ENCODE measurements around the gene FLNB. TPM values are rescaled to one million over a fixed set of nuclear protein-coding genes. Genes with fewer than 3 reads are reported as not detected.

The FLNB gene
- polyA plus RNA-seq, 4 donors = 172 to 239 (median 185) TPM

DNA sequence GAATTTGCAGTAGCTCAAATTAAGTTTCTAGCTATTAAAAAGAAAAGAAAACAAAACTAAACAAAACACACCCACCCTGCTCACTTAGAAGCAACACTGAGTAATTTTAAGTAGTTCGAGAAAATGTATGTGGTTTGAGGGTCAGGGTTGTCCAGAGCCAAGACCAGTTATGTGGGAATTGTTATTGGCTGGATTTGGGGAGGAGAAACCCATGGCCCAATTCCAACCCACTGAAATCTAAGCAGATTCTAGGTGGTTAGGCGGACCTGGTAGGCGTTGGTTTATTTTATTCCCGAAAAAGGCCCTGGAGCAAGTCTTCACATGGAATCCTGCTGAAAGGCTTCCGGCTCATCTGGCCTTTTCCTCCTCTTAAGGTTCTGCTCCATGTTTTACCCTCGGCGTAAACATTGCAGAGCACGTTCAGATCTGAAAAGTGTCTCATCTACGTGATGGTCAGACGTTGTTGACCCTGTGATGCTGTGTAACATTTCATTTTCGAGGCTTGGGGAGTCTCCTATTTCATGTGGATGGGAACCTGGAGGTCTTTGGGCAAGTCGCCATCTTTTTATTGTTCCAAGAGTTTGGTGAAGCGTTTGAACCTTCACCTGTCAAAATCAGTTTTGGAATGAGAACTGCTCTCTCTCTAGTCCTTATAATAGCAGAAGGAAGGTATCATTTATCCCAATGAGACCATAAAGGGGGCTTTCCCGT lies 64.0 kb downstream of the FLNB start:
- no peak for DNase-seq (ENCODE audit: low read depth in 4 of 4, low spot score in 3 of 4)

DNA sequence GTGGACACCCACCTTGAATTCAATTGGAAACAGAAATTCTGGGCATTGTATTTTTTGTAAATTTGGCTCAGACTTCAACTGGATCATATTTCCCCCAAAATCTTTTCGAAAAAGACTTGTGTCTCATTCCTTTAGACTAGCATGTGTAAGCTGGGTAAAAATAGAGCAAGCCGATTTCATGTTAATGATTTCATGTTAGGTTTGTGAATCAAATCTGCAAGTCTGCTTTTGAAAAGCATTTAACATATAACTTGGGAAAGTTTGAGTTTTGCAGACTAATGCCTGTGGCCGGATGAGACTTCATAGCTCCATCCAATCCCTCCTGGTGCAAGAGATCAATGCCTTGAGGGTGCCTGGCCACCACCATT lies 64.5 kb downstream of the FLNB start:
- DNase-seq (ENCODE audit: low read depth in 4 of 4, low spot score in 3 of 4) = no peak

DNA sequence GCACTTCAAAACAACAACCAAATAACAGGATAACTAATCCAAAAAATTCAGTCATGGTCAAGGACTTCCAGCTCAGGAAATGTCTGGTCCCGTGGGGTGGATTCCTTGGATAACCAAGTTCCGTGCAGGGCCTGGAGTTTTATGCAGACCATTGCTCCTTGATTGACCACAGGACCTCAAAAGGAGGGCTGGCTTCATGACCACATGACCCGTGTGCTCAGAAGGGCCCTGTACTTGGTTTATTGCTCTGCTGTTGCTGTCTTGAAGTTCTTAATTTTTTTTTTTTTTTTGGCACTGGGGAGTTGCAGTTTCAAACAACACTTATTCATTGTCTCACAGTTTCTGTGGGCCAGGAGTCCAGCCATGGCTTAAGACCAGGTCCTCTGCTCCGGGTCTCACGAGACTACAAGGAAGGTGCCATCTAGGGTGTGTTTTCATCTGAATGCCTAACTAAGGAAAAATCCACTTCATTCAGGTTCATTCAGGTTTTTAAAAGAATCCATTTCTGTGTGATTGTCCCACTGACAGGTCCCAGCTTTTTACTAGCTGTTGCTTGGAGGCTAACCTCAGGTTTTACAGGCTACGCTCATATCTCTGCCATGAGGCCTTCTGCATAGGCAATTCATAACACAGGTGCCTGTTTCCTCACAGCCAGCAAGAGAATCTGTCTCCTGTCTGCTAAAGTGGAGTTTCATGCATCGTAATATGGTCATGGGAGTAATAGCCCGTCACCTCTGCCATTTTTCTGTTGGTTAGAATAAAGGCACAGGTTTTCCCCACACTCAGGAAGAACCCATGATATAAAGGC lies 65.3 kb downstream of the FLNB start:
- DNase-seq (ENCODE audit: low read depth in 4 of 4, low spot score in 3 of 4) = no peak

DNA sequence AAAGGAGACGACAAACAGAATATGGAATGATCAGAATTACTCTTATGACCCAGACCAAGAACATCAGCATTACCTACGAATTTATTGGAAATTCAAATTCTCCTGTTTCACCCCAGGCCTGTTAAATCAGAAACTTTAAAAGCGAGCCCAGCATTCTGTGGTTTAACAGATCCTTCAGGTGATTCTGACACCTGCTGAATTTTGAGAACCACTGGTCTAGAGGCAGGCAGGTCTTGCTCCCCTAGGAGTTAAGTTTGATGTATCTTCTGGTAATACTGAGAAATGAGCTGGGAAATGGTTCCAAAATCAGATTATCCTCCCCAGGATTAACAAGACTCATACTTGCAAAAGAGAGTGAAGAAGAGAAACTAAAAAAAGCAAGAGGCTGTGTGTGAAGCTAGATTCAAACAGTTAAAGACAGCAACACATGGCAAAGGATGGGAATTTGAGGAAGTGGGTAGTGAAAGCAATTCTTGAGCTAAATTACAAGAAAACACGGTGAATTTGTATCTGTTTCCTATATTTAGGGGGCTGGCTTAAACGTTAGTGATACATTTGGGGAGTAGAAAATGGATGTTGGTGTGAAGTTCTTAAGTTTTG lies 66.0 kb downstream of the FLNB start:
- DNase-seq (ENCODE audit: low read depth in 4 of 4, low spot score in 3 of 4) = no peak

DNA sequence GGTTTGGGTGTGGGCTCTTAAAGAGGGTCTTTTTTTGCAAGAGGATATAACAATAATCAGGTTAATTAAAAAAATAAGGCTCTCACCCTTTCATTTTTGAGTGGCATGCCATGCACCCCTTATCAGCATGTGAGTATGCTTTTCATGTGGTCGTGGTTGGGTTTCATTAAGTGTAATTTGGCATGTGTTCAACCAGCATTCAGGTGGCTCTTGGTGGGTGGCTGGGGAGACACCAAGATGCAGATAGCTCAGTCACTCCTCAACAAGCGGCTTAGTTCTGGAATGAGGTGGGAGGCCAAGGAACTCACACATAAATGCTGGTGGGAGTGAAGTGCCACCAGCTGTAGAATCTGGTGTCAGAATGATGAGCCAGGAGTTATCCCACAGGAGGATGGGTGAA lies 66.8 kb downstream of the FLNB start:
- DNase-seq (ENCODE audit: low read depth in 4 of 4, low spot score in 3 of 4) = no peak

DNA sequence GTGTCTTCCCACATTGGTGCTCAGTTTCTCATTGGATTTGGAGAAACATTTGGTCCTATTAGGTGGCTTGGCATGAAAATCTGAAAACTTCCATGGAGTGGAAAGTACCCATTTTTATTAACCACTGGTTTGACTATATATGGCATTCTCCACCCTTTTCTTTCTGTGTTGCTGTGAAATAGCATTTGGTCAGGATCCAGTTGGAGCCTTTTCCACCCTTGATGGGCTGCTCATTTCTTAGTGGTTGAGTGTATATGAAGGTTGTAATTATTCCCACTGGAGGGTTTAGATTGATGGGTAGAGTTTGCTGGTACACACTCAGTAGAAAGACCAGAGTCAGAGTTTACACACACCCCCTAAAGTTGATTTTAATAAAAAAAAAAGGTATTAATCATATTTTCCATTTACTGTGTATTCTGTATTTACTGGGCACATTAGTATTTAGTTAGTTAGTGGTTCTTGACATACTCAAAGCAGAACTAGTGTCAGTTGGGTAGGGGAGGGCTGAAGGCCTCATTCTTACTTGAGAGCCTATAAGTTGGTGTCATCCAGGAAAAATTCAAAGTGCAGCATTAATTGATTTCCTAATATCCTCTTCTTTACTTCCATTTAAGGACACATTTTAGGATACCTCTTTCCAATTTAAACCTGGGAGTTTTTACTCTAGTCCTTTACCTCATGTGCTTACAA lies 69.5 kb downstream of the FLNB start:
- no peak for DNase-seq (ENCODE audit: low read depth in 4 of 4, low spot score in 3 of 4)

DNA sequence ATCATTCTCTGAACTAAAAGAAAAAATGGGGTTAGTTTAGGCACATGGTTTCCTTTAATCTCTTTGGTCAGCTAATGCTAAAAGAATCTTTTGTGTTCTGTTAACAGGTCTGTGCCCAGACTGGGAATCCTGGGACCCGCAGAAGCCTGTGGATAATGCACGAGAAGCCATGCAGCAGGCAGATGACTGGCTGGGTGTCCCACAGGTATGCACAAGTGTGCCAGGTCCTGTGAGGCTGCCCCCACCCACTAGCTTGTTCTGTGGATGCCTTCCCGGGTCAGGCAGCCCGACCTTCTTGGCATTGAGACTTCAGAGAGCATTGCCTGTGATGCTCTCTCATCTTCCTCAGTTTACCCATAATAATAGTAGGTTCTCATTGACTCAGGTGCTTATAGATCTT lies 70.4 kb downstream of the FLNB start:
- DNase-seq (ENCODE audit: low read depth in 4 of 4, low spot score in 3 of 4) = no peak

DNA sequence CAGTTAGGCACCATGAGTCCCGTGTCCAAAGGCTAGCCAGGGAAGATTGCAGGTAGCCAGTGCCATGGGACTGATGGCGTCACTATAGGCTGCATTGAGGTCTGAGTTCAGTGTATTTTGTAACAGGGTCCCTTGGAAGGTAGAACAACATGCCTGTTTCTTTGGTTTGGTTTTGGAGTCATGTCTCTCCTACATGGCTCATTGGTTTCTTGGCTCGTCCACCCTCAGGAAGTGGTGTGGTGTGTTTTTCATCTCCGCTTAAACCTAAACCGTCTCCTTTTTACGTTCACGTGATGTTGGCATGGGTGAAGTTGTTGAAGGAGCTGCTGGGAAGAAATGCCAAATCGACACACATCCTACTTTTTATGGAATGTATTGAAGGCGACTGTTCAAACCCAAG lies 71.6 kb downstream of the FLNB start:
- no peak for DNase-seq (ENCODE audit: low read depth in 4 of 4, low spot score in 3 of 4)

DNA sequence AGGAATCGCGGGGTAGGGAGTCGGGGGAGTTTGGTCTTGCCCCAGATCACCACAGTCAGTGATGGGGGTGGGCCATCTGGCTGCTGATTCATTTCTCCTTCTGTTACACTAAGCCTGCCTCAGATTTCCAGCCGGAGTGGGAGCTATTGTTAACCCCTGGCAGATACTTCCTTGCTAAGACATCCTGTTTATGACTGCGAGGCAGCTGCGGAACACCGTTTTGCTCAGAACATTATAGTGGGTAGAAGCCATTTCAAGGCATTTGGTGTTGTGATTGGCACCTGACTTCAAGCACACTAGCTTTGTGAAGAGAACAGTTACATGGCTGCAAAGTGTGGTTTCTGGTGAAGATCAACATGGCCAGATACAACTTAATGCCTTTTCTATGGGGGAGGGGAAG lies 73.8 kb downstream of the FLNB start:
- no peak for DNase-seq (ENCODE audit: low read depth in 4 of 4, low spot score in 3 of 4)

DNA sequence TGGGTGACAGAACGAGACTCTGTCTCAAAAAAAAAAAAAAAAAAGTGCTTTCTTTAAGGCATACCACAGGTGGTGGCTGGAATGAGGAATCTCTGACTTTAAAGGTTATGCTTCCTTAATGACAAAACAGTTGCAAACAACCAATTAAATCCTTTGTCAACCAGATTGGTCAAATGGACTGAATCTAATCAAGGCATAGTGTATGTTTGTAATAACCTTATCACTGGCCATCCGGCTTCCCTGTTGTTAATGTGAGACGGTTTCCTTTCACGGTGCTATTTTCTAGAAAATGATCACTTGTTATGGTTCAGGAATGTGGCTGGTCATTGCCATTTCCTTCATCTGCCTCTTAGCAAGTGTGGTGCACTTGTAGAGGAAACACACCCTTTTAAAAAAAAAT lies 75.9 kb downstream of the FLNB start:
- DNase-seq (ENCODE audit: low read depth in 4 of 4, low spot score in 3 of 4) = no peak

DNA sequence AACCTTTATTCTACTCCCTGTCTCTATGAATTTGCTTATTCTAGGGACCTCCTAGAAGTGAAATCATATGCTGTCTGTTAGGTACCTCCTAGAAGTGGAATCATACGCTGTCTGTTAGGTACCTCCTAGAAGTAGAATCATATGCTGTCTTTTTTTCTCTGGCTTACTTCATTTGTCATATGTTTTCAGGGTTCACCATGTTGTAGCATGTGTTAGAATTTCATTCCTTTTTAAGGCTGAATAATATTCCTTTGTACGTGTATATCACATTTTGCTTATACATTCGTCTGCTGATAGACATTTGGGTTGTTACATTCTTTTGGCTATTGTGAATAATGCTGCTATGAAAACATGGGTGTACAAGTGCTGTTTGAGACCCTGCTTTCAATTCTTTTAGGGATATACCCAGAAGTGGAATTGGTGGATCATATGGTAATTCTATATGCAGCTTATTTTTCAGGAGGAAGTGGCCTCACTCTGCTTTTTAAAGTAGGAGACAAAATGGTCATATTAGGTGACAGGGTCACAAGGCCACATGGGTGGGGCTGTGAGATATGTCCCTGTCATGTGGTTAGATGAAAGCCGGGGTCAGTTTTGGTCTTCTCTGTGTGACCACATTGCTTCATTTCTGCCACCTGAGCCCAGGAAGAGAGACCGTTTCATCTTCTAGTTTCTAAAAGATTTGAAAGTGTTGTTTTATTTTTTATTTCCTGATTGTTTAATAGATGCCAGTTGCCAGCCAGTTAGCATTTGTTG lies 76.7 kb downstream of the FLNB start:
- no peak for DNase-seq (ENCODE audit: low read depth in 4 of 4, low spot score in 3 of 4)

DNA sequence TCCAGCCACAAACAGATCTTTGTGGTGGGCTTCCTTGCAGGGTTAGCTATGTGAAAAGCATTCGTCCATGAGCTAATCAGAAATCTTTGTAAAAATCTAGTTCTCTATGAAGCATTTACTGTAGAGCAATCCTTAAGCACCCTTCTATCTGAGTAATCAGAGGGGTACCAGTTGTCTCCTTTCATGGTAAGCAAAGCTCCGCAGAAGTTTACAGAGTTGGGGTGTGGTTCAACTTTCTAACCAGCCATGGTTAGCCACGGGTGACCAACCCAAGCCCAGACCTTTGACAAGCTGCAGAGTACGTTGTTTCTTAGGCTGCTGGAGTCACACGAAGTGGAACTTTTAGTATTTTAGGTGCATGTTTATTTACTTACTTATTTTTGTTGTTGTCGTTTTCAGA lies 77.4 kb downstream of the FLNB start:
- no peak for DNase-seq (ENCODE audit: low read depth in 4 of 4, low spot score in 3 of 4)

DNA sequence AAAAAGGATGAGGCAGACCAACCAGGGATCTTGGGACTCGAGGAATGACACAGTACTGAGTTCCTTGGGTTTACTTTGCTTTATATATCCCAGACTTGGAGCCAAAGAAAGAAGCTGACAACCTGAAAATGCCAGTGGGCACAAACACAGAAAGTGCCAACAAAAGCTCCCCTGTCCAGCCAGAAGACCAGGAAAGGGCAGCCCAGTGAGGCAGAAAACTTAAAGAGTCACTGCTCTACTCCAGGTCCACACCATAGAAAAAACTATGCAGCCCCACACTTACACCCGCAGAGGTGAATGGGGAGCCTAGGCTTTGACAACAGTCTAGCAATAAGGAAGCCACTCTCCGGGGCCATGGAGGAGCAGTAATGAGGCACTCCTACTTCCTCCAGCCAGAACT lies 80.3 kb downstream of the FLNB start:
- DNase-seq (ENCODE audit: low read depth in 4 of 4, low spot score in 3 of 4) = no peak

DNA sequence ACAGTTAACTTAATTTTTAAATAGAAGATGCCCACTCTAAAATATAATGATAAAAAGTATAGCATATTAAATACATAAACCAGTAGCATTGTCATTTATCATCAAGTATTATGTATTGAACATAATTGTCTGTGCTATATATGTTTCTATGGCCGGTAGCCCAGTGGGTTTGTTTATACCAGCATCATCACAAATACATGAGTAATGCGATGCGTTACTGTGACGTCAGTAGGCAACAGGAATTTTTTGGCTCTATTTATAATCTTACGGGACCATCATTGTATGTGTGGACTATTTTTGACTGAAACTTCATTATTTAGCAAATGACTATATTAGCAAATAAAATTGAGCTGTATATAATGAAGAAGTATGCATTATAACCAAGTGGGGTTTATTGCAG lies 82.1 kb downstream of the FLNB start:
- DNase-seq (ENCODE audit: low read depth in 4 of 4, low spot score in 3 of 4) = no peak

DNA sequence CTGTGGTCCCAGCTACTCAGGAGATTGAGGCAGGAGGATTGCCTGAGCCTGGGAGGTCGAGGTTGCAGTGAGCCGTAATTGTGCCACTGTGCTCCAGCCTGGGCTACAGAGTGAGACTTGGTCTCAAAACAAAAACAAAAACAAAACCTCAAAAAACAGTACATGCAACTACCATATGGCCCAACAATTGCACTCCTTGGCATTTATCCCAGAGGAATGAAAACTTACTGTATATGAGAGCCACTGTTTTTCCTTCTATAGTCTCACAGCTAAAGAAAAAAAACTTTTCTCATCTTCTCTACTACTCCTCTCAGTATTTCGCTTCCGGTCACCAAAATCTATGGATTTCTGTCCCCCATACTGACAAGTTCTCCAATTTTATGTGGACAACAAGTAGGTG lies 84.3 kb downstream of the FLNB start:
- DNase-seq (ENCODE audit: low read depth in 4 of 4, low spot score in 3 of 4) = no peak

DNA sequence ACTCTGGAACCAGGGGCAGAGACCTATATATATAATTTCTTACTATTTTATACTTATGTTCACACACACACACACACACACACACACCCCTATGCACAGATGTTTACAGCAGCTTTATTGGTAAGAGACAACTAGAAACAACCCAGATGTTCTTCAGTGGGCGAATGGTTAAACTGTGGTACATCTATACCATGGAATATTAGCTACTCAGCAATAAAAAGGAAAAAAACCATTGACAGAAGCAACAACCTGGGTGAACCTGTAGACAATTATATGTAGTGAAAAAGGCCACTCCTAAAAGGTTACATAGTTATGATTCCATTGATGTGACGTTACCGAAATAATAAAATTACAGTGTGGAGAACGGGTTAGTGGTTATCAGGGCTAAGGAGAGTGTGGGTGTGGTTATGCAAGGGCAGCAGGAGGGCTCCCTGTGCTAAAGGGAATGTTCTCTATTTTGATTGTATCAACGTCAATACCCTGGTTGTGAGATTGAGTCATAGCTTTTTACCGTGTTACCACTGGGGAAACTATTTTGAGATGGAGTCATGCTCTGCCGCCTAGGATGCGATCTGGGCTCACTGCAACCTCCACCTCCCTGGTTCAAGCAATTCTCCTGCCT lies 85.5 kb downstream of the FLNB start:
- no peak for DNase-seq (ENCODE audit: low read depth in 4 of 4, low spot score in 3 of 4)

DNA sequence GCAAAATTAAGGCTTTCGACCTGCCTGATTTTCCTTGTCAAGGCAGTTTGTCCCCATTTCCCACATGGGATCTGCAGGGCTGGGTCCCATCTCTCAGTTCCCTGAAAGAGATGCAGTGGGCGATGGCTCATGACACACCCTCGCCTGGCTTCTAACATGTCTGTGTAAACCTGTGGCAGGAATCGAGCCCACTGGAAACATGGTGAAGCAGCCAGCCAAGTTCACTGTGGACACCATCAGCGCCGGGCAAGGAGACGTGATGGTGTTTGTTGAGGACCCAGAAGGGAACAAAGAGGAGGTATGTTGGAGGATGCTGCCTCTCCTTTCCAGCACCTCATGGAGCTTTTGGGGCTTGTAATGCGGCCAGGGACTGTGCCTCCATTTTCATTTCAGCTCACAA lies 86.4 kb downstream of the FLNB start:
- DNase-seq (ENCODE audit: low read depth in 4 of 4, low spot score in 3 of 4) = no peak

DNA sequence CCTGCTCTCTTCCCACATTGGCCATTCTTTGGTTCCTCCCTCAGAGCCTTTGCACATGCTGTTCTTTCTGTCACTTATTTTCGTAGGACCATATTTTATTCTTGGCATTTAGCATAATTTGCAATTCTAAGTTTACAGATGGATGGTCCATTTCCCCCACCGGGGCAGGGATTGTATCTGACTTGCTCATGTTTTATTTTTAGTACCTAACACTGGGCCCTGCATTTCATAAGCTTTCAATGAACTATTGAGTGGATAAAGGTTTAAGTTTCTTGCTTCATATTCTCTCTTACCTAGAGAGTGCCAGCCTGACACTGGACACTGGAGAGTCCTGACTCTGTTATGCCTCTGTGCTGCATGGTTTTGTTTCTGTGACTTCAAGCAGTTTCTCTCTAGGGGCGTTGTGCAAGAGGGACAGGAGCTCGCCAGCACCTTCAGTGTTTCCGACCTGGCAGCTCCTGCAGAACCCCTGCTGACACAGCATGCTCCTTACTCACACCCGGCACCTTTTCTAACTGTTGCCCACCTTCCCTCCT lies 87.4 kb downstream of the FLNB start:
- no peak for DNase-seq (ENCODE audit: low read depth in 4 of 4, low spot score in 3 of 4)

DNA sequence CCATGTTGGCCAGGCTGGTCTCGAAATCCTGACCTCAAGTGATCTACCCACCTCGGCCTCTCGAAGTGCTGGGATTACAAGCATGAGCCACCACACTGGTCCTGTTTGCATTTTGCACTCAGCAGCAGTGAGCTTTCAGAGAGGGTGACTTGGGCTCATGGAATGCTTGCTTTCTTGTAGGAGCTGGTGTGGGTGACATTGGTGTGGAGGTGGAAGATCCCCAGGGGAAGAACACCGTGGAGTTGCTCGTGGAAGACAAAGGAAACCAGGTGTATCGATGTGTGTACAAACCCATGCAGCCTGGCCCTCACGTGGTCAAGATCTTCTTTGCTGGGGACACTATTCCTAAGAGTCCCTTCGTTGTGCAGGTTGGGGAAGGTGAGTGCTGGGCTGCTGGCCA lies 90.3 kb downstream of the FLNB start:
- DNase-seq (ENCODE audit: low read depth in 4 of 4, low spot score in 3 of 4) = no peak

DNA sequence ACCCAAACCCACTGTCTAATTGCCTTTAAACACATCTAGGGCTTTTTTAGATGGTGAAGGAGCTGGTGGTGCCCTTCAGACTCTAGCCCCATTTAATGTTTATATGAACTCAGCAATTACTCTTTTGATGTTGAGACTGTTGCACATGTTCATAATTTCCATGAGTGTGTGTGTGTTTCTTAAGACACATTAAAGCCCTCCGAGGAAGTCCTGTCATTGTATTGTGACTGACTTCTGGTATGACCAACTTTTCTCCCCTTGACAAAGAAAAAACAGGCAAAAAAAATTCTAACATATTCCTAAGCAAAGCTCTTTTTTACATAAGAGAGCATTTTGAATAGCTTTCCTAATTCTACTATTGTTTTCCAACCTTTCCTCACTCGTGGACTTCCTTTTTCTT lies 91.6 kb downstream of the FLNB start:
- no peak for DNase-seq (ENCODE audit: low read depth in 4 of 4, low spot score in 3 of 4)
